Measurements from ENCODE around the gene CYTH1.

Gene CYTH1

DNA sequence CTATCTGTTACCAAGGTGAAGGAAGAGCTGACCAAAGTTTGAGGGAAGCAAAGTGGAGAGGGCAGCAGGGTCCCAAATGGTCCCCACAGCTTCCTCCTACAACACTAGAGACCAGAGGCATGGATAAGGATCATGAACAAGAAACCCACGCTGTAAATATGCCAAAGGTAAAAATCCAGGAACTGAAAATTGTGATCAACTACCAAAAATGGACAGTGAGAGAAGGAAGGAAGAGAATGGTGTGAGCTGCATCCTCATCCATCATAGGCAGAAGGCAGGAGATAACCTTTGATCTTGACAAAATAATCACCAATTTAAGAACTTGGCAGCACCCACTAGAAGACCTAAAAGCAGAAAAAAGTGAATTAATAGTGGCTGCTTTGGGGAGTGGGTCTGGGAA lies 66.2 kb downstream of the CYTH1 start:
- DNase-seq (ENCODE audit: low read depth) = no peak

DNA sequence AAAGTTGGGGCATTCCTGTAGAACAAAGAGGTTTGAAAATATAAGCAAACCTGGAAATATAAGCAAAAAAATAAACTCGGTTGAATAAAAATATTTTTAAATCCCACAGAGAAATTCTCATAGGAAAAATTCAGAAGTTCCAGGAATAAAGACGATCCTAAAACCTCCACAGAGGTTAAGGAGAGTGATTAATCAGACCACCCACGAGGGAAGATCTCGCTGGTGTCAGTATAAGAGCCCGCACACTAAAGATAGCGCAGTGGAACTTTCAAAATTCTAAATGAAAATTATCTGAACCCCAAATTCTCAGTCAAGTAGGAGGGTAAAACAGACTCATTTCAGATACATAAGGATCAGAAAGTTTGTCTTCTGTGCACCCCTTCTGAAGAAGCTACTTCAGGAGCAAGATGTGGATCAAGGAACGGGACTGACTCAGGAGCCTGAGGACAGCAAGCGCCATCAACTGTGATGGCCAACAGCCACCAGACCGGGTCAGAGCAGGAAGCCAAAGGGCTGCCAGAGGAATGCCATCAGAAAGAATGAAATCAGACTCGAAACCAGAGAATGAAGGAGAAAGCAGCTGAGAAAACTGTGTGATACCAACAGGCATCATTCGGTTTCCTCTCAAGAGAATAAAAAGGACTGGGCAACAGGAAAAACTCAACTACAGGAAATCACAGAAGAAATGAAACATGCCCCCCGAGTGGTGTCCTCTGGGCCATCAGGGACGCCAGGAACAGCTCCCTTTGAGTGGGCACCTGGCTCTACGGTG lies 66.9 kb downstream of the CYTH1 start:
- no peak for DNase-seq (ENCODE audit: low read depth)

DNA sequence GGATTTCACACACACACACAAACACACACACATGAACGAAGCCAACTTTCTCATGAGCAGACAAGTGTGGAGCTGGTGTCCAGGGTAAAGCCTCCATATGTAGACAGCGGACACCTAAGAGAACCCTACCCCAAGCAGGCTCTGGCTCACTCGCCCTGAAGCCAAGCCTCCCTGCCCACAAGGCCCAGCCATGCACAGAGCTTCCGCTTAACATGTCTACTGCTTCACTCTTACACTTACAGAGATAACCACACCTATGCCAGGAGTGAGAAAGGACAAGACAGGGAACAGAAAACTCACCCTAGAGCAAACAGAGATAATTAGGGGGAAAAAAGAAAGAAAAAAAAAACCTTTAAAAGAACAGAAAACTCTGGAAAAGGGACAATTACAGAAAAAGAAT lies 67.5 kb downstream of the CYTH1 start:
- no peak for DNase-seq (ENCODE audit: low read depth)

DNA sequence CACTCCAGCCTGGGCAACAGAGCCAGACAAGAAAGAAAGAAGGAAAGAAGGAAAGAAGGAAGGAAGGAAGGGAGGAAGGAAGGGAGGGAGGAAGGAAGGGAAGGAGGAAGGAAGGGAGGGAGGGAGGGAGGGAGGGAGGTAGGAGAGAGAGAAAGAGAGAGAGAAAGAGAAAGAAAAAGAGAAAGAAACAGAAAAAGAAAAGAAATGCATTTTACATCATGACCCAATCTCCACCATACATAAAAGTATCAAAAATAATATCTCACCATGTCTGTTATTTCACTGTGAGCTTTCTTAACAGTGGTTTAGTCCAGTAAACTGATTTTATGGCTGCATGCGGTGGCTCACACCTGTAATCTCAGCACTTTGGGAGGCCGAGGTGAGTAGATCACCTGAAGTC lies 70.0 kb downstream of the CYTH1 start:
- DNase-seq (ENCODE audit: low read depth) = no peak

DNA sequence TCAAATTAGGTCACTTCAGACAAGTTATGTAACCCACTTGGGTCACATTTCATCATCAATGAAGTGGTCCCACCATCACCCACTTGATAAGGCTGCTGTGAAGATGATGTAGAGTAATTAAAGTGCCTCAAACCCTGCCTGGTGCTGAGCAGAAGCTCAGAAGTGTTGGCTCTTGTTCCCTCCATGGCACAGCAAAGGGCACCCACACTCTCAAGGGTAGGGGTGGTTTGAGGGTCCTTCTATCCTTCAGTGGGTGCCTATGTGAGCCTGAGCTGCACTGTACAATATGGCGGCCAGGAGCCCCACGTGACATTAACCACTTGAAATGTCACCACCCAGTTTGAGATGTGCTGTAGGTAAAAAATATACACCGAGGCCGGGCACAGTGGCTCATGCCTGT lies 71.5 kb downstream of the CYTH1 start:
- no peak for DNase-seq (ENCODE audit: low read depth)

DNA sequence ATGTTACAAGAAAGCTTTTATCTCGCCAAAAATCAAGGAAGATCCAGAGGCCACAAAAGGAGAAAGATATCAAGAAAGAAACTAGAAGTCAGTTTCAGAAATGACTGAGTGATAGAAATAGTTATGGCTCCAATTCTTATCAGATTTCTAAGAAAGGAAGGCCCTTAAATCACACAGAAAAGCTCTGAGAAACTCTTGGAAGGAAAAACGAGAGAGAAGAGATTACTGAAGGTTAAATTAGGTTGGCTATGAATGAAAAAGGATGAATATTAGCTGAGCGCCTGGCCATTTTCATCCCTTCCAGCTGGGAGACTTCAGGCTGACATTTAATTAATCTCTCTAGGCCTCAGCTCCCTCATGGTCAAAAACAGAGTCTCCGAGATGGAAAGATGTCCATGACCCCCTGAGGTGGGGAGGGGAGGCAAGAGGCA lies 72.3 kb downstream of the CYTH1 start:
- DNase-seq (ENCODE audit: low read depth) = no peak

DNA sequence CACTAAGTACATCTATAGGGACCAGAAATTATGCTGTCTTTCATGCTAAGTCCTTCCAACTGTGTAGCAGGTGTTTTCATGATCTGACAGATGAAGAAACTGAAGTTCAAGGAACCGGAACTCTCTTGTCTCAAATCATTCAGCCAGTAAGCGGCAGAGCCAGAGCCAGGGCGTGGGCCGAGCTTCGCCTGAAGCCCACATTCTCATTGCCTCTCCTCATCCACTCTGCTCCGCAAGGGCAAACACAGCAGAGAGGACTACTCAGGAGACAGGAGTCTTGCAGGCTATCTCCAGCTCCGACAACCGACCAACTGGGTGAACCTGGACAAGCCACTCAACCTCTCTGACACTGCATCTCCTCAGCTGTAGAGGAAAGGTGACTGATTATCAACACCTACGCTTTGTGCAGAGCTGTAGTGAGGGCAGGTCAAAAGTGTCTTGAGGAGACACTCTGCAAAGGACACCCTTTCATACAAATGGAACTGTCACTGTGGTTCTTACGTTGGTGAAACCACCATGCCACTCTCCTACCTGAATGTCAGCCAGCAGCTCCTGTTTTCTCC lies 72.9 kb downstream of the CYTH1 start:
- DNase-seq (ENCODE audit: low read depth) = no peak

DNA sequence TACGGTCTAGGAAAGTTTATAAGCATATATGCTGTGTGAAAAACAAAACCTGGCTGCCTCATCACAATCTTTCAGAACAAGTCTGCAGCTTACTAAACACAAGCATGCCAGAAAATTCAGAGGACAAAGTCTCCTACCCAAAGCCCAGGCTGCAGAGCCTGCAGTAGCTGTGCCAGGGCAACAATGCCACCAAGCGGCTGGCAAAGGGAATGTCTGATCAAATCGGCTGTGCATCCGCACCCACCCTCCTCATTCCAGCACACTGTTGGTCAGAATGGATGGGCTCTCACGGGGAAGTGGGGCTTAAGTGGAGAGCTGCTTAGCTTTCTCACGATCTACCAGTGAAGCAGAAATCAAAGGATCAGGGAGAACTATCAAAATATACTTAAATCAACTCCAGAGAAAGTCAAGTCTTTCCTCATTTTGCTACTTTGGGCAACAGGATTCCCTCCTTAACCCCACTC lies 73.5 kb downstream of the CYTH1 start:
- peak; percentile 59 for DNase-seq (ENCODE audit: low read depth)

DNA sequence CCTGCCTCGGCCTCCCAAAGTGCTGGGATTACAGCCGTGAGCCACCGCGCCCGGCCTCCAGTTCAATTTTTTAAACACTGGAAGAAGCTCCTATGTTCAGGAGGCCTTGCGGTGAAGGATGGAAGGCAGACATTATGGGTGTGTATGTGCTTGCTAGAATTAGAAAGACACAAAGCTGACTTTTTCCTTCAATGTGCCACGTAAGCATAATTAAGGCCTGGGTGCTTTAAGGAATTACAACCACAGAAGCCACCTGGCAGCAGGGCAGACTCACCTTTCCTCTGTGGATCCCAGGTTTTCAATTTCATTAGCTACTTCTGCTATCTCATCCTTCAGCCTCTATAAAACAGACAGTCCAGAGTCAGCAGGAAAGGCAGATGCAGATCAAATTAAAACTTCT lies 74.2 kb downstream of the CYTH1 start:
- DNase-seq (ENCODE audit: low read depth) = no peak

DNA sequence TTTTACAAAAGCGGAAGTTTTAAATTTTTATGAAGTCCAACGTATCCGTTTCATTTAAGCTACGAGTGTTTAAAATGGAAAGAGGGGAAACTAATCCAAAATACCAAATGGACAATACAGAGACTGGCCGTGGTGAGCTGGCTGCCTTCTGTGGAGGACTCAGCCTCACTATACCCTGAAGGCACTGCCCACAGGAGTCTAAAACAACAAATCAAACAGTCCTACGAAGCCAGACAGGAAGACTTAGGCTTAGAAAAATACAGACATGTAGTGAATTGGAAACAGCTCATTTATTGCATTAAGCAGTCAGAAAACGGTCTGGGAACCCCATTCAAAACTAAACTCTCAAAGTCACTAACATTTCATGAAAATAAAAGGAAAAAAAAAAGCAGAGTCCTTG lies 75.1 kb downstream of the CYTH1 start:
- DNase-seq (ENCODE audit: low read depth) = no peak

DNA sequence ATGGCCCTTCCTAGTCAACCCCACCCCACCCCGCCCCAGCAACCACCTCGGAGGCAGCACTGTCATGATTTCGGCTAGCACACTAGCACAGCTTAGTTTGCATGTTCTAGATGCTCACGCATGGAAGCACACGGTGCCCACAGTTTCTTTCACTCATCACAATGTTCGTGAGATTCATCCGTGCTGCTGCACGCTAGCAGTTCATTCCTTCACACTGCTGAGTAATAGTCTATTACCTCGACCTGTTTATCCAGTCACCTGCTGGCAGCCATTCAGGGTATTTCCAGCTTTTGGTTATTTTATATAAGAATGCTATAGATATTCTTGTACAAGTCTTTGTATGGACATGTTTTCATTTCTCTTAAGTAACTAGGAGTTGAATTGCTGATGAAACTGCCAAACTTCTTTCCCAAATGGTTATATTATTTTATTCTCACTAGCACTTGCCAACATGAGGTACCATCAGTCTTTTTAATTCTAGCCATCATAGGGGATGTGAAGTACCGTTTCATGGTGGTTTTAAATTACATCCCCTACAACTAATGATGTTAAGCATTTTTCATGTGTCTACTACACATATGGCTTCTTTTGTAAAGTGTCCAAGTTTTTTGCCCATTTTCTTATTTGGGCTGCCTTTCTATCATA lies 75.7 kb downstream of the CYTH1 start:
- DNase-seq (ENCODE audit: low read depth) = no peak

DNA sequence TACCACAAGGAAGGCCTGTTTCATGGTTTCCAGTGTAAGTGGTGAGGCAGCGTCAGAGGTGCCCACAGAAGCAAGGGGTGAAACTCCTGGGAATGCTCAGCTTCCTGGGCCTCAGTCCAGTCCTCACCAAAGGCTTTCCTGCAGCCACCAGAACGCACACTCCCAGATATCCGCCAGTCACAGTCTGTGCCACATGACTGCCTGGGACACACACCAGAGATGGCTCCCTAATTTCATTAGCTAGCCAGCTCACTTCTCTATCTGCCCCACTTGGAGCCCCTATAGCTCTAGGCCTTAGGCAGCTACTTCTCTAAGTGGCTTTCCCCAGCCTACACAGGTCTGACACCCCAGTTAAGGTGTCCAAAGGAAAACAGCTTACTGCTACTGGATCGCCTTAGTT lies 77.0 kb downstream of the CYTH1 start:
- DNase-seq (ENCODE audit: low read depth) = no peak

DNA sequence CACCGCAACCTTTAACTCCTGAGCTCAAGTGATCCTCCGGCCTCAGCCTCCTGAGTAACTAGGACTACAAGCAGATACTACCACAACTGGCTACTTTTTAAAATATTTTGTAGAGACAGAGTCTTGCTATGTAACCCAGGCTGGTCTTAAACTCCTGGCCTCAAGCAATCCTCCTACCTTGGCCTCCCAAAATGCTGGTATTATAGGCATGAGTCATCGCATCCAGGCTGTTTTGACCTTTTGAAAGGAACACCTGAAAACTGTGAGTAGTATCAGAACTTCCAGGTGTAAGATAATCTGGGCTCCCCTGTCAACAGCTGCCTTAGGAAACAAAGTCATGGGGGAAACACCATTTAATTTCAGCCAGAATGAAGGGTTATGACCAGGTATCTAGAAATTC lies 77.5 kb downstream of the CYTH1 start:
- no peak for DNase-seq (ENCODE audit: low read depth)

DNA sequence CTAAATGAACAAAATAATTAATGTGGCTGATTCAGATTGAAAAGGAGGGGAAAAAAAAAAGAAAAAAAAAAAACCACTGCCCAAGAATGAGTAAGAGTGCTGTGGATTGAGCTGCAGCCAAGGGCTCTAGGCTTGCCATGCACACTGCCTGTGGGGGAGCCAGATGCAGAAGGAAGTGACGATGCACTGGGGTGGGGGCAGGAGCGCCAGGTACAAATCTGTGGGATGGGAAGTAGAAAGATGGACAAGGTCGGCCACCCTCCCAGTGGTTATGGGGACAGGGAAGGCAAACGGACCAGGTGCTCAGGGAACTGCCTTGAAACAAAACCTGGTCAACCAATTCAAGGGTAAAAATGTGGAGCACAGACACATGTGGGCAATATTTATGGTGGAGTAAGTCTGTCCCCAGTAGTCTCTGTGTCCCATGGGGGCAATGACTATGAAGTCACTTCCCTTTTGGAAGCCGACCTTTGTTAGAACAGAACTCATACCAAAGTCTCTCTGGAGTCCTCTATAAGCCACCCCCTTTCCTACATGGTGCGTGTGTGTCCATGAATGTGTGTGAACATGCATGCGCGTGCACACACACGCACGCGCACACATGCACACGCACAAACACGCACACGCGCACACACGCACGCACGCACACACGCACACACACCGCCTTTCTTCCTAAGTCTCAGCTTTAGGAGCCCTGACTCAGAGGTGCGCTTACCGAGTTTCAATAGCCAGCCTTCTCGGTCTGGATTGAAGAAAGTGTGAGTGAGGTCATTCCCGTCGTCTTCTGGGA lies 84.3 kb downstream of the CYTH1 start:
- DNase-seq (ENCODE audit: low read depth) = no peak

DNA sequence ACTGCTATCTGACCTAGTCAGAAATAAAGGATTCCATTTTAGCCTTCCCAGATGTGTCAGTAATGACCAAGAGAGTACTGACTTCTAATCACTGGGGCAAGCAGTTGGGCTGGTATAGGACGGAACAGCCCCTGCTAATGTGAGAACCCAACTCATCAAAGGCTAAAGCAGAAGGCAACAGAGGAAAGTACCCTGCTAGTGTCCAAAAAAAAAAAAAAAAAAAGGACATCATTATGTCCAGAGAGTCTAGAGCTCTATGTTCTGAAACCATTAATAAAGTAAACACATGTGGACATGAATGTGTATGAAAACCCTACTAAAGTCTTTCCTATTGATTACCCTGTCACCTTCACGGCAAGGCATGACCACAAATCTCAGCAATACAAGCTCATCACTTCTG lies 85.0 kb downstream of the CYTH1 start:
- DNase-seq (ENCODE audit: low read depth) = no peak

DNA sequence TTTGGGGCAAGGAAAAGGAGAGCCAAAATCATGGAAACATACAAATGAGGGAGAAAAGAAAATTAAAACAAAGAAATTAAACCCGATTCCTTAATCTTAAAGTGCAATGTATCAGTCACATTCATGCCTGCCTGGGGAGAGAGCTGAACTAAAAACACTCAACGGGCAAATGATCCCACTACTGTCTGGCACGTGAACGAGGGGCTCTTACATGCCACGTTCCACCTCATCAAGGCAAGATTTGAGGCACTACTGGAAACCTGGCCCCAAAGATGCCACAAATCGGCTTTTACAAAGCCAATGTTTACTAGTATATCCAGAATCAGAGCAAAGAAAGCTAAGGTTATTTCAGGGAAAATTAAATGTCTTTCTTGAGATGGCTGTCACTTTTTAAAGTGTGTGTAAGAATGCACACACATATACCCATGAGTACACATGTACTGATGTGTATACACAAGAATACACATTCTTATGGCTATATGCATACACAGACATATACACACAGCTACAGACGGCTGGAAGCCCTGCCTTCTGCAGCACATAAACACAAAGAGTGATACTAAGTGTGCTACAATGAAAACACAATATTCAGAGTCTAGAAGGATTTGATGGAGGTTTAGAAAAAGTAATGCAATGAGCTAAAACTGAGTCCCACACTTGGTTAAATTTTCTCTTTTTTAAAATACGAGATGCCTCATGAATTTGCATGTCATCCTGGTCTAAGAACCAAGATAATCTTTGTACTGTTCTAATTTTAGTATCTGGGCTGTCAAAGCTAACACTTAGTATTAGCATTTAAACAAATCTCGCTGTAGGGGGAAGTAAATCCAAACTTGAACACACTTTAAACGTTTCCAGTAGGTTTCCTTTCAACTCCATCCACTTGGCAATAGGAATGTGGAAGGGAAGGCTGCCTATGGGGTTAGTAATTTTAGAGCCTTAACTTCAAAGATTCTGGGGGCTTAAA lies 85.8 kb downstream of the CYTH1 start:
- DNase-seq (ENCODE audit: low read depth) = no peak

DNA sequence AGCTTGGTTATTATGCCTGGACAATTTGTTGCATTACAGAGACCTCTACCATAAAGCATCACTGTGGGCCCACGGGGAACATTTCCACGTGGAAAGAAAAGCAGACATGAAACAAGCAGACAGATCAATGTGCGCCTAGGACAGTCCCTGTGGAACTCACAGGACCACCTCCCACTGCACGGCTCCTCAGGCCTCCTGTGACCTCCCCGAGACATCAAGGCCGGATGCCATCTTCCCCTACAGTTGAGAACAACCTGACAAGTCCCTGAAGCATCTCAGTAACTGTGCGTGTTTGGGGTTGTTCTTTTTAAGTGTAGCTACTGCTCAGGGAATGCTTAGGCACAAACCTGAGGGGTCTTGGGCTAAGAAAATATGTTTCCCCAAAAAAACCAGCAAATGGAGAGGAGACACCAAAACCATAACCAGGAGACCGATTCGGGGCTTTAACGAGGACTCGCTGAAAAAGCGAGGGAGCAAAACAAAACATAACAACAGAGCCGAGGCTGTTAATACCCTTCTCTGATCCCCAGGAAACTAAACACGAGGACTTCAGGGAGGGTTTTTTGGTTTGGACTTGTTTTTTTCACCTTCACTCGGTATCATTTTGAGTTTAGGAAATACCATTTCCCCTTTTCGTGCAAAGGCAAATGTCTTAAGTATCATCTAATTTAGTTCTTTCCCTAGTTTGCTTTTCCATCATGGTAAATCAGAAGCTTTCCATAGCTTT lies 87.1 kb downstream of the CYTH1 start:
- DNase-seq (ENCODE audit: low read depth) = no peak

DNA sequence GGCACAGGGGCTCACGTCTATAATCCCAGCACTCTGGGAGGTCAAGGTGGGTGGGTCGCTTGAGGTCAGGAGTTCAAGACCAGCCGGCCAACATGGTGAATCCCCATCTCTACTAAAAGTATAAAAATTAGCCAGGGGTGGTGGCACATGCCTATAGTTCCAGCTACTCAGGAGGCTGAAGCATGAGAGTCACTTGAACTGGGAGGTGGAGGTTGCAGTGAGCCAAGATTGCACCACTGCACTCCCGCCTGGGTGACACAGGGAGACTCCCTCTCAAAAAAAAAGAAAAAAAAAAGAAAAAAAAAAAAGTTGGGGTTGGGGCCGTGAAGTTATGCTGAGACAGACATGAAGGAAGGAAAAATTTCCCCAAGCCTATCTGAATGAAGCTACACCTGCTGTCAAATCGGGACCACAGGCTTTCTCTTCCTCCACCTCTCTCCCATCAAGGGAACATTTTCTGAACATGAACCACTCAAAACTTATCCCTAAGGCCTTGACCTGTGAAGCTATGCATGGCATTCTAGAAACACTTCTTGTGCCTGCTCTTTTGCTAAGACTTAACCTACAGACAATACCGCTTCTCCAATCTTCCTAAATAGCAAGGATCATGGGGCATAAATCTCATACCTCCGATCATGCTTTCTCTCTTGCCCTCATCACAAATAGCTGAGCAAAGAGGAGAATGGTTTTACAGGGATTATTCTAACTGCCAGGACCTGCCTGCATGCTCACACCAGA lies 88.6 kb downstream of the CYTH1 start:
- no peak for DNase-seq (ENCODE audit: low read depth)

DNA sequence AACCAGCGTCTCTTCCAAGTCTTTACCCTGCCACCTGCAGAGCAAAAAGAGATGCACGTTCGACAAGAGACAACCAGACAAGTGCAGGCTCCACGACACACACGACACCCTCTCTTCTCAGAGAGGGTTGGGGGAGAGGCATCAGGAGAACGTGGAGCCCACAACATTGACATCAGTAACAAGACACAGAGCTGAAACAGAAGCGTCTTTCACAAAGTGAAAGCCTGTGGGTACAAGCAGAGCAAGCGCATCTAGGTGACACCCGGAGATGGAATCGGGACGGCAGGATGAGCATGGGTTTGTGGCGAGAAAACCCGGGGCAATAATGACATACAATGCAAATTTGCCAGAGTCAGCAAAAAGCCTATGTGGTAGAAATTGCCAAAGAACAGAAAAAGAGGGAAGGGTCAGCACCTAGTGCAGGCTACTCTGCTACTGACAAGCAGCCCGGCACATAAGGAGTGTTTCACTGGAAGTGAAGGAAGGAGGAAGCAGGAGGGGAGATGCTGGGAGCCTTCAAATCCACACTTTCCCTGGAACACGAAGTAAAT lies 89.5 kb downstream of the CYTH1 start:
- no peak for DNase-seq (ENCODE audit: low read depth)

DNA sequence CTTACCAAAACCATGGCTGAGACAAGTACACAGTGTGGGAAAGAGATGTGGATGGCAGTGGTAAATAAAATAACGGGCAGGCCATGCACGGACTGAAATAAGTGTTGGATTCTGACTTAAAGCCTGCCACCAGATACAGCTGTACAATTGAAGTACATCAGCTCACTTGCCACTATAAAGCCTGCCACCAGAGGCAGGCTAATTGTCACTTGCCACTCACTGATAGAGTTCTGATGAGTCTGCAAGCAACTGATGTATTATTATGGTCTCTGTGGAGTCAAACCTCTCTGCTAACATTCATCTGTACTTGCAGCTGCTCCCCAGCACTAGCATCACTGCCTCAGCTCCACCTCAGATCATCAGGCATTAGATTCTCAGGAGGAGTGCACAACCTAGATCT lies 93.0 kb downstream of the CYTH1 start:
- DNase-seq (ENCODE audit: low read depth) = no peak

Data from stimulated activated CD4-positive, alpha-beta T cell treated with anti-CD3 and anti-CD28 coated beads, Interleukin-2, amount 100 ng/mL, for 4 hours (primary cell).